Measurements from ENCODE around the gene PRR5.

Gene PRR5

DNA sequence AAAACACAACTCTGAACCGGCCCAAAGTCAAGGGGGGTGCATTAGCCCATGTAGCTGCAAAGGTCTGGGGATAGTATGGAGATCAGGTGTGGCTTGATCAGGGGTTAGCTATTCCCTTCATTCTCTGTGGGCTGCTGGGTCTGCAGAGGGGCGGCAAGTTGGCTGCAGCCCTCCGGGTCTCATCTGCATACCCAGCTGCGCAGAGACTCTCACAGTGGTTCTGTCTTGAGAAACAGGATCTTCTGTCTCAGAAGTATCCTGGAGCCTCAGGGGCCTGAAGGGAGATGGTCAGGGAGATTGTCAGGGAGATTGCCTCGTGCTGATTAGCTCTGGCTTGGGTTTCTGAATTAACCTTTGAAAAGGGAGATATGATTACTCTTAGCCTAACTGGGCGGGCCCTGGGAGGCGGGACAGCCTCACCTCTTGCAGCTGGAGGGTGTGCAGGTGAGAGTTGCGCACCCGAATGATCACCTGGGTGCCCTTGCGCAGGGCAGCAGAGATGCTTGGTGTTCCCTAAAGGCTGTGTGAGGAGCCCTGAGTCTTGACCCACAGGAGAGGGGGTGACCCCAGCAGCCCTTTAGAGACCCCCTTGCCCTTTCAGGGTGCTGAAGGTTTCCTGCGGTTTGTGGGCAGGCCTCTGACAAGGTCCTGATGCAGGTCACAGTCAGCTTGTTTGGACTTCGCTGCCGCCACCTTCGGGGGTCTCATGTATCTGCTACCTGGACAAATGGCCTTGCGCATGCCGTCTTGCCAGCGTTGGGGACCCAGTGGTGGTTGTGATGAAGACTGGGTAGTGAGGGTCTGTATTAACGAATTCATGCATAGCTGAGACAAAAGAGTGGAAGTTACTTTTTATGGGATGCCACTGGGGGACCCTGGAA, 57.7 kb downstream of the PRR5 start:
- no peak for DNase-seq

GRCh38 chr22:44760476-44760875, 58.5 kb downstream of the PRR5 start:
- no peak for DNase-seq

- DNase-seq = no peak
Measured at GRCh38 chr22:44761025-44761424, 59.0 kb downstream of the PRR5 start.

DNA sequence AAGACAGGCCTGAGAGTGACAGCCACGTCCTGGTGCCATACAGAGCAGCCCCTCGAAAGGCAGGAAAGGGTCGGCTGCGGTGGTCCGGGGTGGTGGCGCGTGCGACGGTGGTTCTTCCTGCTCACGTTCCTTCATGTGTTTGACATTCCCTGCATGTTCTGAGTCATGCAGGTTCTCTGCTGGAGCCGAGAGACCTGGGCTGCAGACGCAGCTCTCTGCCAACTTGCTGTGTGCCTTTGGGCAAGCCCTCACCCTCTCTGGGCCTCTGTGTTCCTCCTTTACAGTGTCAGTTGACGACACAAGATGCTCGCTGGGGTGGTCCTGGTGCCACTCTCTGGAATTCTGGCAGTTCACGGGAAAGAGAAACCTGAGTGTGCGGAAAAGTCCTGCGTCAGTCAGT, 62.4 kb downstream of the PRR5 start:
- DNase-seq = no peak

GRCh38 chr22:44764974-44765373, 63.0 kb downstream of the PRR5 start:
- no peak for DNase-seq

GRCh38 chr22:44765571-44766285, 63.7 kb downstream of the PRR5 start:
- DNase-seq = no peak

GRCh38 chr22:44773082-44773481, 71.1 kb downstream of the PRR5 start:
- peak; percentile 22 for DNase-seq

DNA sequence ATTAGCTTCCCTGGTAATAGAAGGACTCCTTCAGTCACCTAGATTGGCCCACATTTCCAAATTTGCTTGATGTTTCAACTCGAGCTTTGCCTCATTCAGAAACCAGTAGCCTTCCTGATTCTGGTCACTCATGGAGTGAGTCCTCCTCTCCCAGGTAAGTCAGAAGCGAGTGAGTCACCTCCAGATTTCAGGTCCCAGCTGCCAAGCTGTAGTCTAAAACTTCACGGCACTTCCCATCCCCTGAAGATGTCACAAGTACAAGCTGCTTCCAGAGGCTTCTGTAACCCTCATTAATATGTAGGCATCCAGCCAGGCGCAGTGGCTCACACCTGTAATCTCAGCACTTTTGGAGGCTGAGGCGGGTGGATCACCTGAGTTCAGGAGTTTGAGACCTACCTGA, 73.9 kb downstream of the PRR5 start:
- DNase-seq = no peak

GRCh38 chr22:44776605-44777363, 74.8 kb downstream of the PRR5 start:
- no peak for DNase-seq

DNA sequence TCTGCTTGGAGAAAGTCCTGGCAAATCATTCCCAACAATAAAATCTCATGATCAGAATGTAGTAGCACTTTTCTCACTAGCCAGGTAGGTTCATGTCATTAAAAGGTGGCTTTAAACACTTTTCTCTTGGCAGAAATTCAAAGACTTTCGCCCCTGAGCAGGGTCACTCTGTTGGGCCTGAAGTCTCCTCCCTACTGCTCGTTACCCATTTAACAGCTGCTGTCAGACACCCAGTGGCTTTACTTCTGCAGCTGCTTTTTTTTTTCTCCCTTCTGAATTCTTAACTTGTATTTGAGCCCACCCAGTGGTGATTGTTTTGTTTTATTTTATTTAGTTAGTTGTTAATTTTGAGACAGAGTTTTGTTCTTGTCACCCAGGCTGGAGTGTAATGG, 75.4 kb downstream of the PRR5 start:
- DNase-seq = peak; percentile 22

DNA sequence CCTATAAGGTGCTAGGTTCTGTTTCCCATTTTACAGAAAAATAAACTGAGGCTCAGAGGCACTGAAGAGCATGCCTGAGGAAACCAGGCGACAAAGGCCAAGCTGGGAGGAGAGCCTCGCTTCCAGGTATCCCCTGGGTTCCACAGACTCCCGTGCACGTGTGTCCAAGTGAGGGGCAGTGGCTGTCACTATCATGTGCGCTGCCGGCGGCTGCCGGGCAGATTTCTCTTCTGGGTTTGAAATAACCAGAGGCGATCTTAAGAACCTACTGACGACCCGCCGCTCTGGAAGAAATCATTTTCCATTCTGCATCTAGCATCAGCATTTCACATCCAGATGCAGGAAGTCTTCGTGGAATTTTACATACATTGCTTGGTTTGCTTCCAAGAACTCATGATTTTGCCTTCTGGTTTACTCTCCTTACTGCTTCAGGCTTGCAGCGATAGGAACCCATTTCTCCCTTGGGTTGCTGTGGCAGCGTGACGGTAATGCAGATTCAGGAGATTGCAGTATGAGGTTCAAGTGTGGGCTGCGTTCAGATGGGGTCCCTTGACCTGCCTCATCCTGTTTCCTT, 79.0 kb downstream of the PRR5 start:
- no peak for DNase-seq

GRCh38 chr22:44782363-44782963, 80.5 kb downstream of the PRR5 start:
- peak; percentile 70 for DNase-seq

- no peak for DNase-seq
Measured at GRCh38 chr22:44783091-44783490, 81.1 kb downstream of the PRR5 start.

DNA sequence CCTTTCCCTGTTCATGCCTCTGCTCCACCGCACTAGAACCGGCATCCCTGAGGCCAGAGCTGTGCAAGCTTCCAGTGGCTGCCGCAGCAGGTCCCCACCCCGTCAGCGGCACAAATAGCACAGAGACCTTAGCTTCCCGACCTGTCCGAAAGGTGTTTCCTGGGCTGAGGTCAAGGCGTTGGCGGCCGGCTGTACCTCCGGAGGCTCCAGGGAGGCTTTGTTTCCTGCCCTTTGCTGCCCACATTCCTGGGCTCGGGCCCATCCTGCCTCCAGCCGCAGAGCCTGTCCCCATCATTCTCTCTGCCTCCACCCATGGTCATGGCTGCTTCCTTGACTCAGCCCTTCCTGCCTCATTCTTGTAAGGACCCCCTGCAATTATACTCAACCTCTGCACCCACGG, 81.6 kb downstream of the PRR5 start:
- DNase-seq = no peak

GRCh38 chr22:44786136-44786535, 84.1 kb downstream of the PRR5 start:
- DNase-seq = no peak

GRCh38 chr22:44786610-44787009, 84.6 kb downstream of the PRR5 start:
- no peak for DNase-seq

Measured in NCI-H2171 treated with DMSO at 0.1 percent for 48 hours (cell line).